MCF 10A (cell line): ENCODE measurements around the gene CD247. TPM values are rescaled to one million over a fixed set of nuclear protein-coding genes. Genes with fewer than 3 reads are reported as not detected.

Experiments
- BruUV-seq: library from RNA; stranded (reverse); fragments of 400-500 nt; replicated peaks from 2 replicates; lab custom pipeline; 2021; lab: Mats Ljungman, UMichigan
- CTCF ChIA-PET: fragments of 300-600 bp; sonication (Branson Sonifier 250); formaldehyde crosslinking; extraction: SDS; loops from one replicate; lab custom pipeline; 2021; ENCODE audit warnings: antibody characterized with exemption, inconsistent platforms; lab: Yijun Ruan, JAX
- POLR2A ChIA-PET: fragments of 300-600, 350-650 bp; sonication (Branson Sonifier 250); formaldehyde crosslinking; extraction: SDS; loops from one replicate; lab custom pipeline; 2020; ENCODE audit warnings: antibody characterized with exemption, inconsistent platforms; lab: Yijun Ruan, JAX
- DNase-seq: peaks from one replicate; pipeline ENCODE4 v3.0.0-alpha.2; 2018; ENCODE audit not compliant: unreplicated experiment
- H3K27ac Mint-ChIP-seq: one replicate; pipeline ENCODE4 v1.8.0; 2022; ENCODE audit warnings: mild to moderate bottlenecking, low read depth, mixed read lengths; ENCODE audit not compliant: unreplicated experiment
- H3K27me3 Mint-ChIP-seq: one replicate; pipeline ENCODE4 v1.8.0; 2022; ENCODE audit warnings: mixed read lengths; ENCODE audit not compliant: insufficient read depth, unreplicated experiment
- H3K36me3 Mint-ChIP-seq: one replicate; pipeline ENCODE4 v1.8.0; 2022; ENCODE audit warnings: mild to moderate bottlenecking, moderate library complexity, mixed read lengths; ENCODE audit not compliant: insufficient read depth, unreplicated experiment
- H3K4me1 Mint-ChIP-seq: one replicate; pipeline ENCODE4 v1.8.0; 2022; ENCODE audit warnings: mixed read lengths; ENCODE audit not compliant: insufficient read depth, unreplicated experiment
- H3K4me3 Mint-ChIP-seq: one replicate; pipeline ENCODE4 v1.8.0; 2022; ENCODE audit warnings: mild to moderate bottlenecking, moderate library complexity, mixed read lengths; ENCODE audit not compliant: unreplicated experiment
- H3K9me3 Mint-ChIP-seq: one replicate; pipeline ENCODE4 v1.8.0; 2022; ENCODE audit warnings: mixed read lengths; ENCODE audit not compliant: unreplicated experiment
- CTCF ChIP-seq: fragments of 200-600 bp; IDR thresholded peaks from one replicate; pipeline ENCODE4 v1.8.0; 2022; ENCODE audit warnings: antibody characterized with exemption, mild to moderate bottlenecking; ENCODE audit not compliant: unreplicated experiment
- intact Hi-C: fragments of 100-400 bp; cut with micrococcal nuclease; formaldehyde crosslinking; loops from 2 replicates; pipeline ENCODE4 v1.14.1; 2022
- total RNA-seq: library from RNA; stranded (reverse); gene quantifications from 2 replicates; pipeline ENCODE4 v1.2.3, GENCODE V29; 2022

CD247 gene
- total RNA-seq, 1 experiment from 2014 or later, result not detected

- no peak for DNase-seq
- Mint-ChIP-seq H3K4me1 (no peaks in the 10 kb centered on the region), H3K27ac (no peak overlapping the region), H3K4me3 (no peak overlapping the region), H3K9me3 (no peaks in the 10 kb centered on the region), H3K27me3 (no peaks in the 10 kb centered on the region), H3K36me3 (no peaks in the 10 kb centered on the region)
- ChIA-PET CTCF (interaction anchor here (0.6 to 0.8 kb wide), 3 partner anchors 206 to 996 kb away, joined by 3 read pairs; no protein-coding TSS in a partner anchor), POLR2A (interaction anchor here (1.1 kb wide), 1 partner anchor 74 kb away, joined by 3 read pairs; no protein-coding TSS in a partner anchor)
- intact Hi-C loops, result no loop called here
- TF ChIP-seq CTCF, result no peak
- BruUV-seq, result no TSS peak
These were observed 44.1 kb downstream of the CD247 start for GRCh38 chr1:167474191-167474641.

GRCh38 chr1:167473761-167474160, 44.6 kb downstream of the CD247 start:
- no TSS peak for BruUV-seq
- no peak overlapping the region for H3K4me3 Mint-ChIP-seq
- no peak for TF ChIP-seq CTCF
- DNase-seq, result no peak
- no peaks in the 10 kb centered on the region for H3K4me1 Mint-ChIP-seq
- no peaks in the 10 kb centered on the region for H3K9me3 Mint-ChIP-seq
- no peaks in the 10 kb centered on the region for H3K36me3 Mint-ChIP-seq
- intact Hi-C loops, result no loop called here
- ChIA-PET CTCF (interaction anchor here (0.7 to 1.5 kb wide), 6 partner anchors 11 to 206 kb away, joined by 3 to 9 read pairs (median 4); no protein-coding TSS in a partner anchor), POLR2A (interaction anchor here (1.1 kb wide), 1 partner anchor 75 kb away, joined by 3 read pairs; no protein-coding TSS in a partner anchor)
- no peaks in the 10 kb centered on the region for H3K27me3 Mint-ChIP-seq
- no peak overlapping the region for H3K27ac Mint-ChIP-seq

GRCh38 chr1:167472752-167473521, 45.4 kb downstream of the CD247 start:
- no peak for TF ChIP-seq CTCF
- intact Hi-C loops, result no loop called here
- Mint-ChIP-seq H3K27me3 (no peaks in the 10 kb centered on the region), H3K4me3 (no peak overlapping the region), H3K4me1 (no peaks in the 10 kb centered on the region), H3K36me3 (no peaks in the 10 kb centered on the region), H3K27ac (no peak overlapping the region), H3K9me3 (no peaks in the 10 kb centered on the region)
- POLR2A ChIA-PET, result no interaction called here
- no peak for DNase-seq
- CTCF ChIA-PET, result interaction anchor here (0.6 to 1.5 kb wide), 9 partner anchors 12 to 212 kb away, joined by 3 to 9 read pairs (median 3); no protein-coding TSS in a partner anchor
- no TSS peak for BruUV-seq

- H3K27ac Mint-ChIP-seq, result no peak overlapping the region
- intact Hi-C loops, result no loop called here
- H3K36me3 Mint-ChIP-seq, result no peaks in the 10 kb centered on the region
- no peaks in the 10 kb centered on the region for H3K9me3 Mint-ChIP-seq
- no peaks in the 10 kb centered on the region for H3K27me3 Mint-ChIP-seq
- no peak for TF ChIP-seq CTCF
- no peaks in the 10 kb centered on the region for H3K4me1 Mint-ChIP-seq
- BruUV-seq, result no TSS peak
- CTCF ChIA-PET, result no interaction called here
- H3K4me3 Mint-ChIP-seq, result no peak overlapping the region
- DNase-seq, result no peak
- POLR2A ChIA-PET, result interaction anchor here (0.6 kb wide), 1 partner anchor 959 kb away, joined by 3 read pairs; no protein-coding TSS in a partner anchor
These were observed 46.8 kb downstream of the CD247 start for GRCh38 chr1:167471568-167471967.
